GM18498 (cell line): ENCODE measurements around the gene CDK12.
"Not testable (repeated sequence)": the region's sequence is repeated elsewhere in the genome, so short reads cannot be mapped to it uniquely, and the experiment has no call there.

Source experiments
- ATAC-seq: cut with Tn5 transposase; IDR thresholded peaks from one replicate; pipeline ENCODE4 v1.9.1; 2021; ENCODE audit warnings: mild to moderate bottlenecking, moderate library complexity; ENCODE audit not compliant: unreplicated experiment

The CDK12 gene

GRCh38 chr17:39487946-39488345 is 26.7 kb downstream of the CDK12 start:
- no peak for ATAC-seq

DNA sequence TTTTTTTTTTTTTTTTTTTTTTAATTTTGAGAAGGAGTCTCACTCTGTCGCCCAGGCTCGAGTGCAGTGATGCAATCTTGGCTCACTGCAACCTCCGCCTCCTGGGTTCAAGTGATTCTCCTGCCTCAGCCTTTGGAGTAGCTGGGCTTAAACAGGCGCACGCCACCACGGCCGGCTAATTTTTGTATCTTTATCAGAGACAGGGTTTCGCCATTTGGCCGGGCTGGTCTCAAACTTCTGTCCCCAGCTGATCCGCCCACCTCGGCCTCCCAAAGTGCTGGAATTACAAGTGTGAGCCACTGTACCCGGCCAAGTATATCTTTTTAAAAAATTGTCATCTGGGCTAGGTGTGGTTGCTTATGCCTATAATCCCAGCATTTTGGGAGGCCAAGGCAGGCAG is 35.6 kb downstream of the CDK12 start:
- ATAC-seq = not testable (repeated sequence)

DNA sequence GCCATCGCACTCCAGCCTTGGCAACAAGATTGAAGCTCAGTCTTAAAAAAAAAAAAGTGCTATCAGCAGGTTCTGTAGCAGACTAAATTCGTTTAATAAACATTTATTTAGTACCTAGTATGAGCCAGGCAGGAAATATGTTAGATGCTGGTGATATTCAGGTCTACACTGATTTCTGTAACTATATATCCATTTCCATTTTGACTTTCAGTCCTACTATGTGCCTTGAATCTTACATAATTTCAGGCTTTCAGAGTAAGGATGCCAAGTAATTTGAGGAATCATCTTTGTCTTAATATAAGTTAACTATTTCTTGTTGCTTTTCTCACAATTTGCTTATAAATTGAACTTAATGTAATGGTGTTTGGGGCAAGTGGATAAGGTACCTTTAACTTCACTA is 46.2 kb downstream of the CDK12 start:
- ATAC-seq = no peak

DNA sequence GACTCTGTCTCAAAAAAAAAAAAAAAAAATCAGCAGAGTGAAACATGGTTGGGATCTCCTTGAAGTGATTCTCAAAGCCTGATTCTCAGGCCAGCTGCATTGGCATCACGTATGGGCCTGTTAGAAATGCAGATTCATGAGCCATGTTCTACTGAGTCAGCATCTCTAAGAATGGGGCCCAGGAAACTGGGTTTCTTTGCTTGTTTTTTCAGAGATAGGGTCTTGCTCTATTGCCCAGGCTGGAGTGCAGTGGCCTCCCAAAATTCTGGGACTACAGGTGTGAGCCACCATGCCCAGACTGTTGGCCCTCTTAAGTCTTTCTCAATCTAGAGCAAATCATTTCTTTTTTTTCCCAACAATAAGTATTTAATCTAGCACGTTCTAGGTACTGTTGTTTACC is 47.7 kb downstream of the CDK12 start:
- no peak for ATAC-seq

DNA sequence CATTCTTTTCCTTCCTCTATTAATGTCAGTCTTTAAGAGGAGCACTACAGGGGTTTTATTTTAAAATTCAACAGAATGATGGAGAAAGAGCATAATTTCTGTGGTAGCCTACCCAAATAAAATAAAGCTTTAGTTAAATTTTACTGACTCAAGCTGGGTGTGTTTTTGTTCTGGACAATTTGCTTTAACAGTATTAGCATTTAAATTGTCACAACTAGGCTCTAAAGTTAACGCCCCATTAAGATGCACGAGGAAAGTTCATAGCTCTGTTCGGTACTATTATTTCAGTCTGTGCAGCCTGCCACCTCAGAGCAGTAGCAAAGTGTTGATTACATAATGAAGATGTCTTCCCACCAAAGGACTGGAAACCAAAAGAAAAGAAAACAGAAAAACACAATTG is 52.0 kb downstream of the CDK12 start:
- ATAC-seq = no peak

DNA sequence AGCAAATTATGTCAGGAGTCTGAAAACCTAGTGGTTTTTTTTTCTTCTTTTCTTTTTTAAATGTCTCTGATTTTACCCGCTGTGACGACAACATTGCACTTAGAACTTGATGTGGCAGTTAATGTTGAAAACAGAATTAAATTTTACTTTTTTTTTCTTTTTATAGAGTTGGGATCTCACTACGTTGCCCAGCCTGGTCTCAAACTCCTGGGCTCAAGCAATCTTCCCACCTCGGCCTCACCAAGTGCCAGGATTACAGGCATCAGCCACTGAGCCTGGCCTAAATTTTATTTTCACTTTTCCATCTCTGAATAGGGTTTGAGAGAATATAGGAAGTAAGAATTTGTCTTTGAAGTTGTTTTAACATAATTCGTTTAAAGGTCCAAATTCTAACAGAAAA is 52.6 kb downstream of the CDK12 start:
- ATAC-seq = no peak

GRCh38 chr17:39517224-39517623 is 55.9 kb downstream of the CDK12 start:
- ATAC-seq = no peak

GRCh38 chr17:39525801-39526506 is 64.7 kb downstream of the CDK12 start:
- ATAC-seq = no peak

DNA sequence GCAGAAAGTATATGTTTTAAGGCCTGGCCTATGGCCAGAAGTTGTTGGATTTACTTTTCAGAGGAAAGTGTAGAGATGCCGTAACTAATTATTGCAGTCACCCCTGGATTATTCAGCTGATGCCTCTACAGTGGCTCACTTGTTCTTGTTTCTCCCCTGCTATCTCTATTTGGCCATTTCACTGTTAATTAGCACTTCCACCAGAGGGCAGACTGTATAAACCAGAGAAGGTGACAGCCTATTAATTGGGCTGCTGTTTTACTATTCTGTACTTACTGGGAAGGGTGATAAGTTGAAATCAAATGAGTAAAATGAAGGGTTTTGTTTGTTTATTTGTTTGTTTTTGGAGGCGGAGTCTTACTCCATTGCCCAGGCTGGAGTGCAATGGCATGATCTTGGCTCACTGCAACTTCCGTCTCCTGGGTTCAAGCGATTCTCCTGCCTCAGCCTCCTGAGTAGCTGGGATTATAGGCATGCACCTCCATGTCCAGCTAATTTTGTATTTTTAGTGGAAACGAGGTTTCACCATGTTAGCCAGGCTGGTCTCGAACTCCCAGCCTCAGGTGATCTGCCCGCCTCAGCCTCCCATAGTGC is 66.0 kb downstream of the CDK12 start:
- ATAC-seq = no peak

- no peak for ATAC-seq
Observed at GRCh38 chr17:39529455-39529854, 68.2 kb downstream of the CDK12 start.

DNA sequence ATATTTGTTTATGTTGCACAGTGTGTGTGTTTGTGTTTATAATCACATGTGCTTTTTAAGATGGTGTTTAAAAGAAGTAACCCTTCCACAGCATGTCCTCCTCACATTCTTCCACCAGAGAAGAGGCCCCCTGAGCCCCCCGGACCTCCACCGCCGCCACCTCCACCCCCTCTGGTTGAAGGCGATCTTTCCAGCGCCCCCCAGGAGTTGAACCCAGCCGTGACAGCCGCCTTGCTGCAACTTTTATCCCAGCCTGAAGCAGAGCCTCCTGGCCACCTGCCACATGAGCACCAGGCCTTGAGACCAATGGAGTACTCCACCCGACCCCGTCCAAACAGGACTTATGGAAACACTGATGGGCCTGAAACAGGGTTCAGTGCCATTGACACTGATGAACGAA is 69.2 kb downstream of the CDK12 start:
- ATAC-seq = no peak

DNA sequence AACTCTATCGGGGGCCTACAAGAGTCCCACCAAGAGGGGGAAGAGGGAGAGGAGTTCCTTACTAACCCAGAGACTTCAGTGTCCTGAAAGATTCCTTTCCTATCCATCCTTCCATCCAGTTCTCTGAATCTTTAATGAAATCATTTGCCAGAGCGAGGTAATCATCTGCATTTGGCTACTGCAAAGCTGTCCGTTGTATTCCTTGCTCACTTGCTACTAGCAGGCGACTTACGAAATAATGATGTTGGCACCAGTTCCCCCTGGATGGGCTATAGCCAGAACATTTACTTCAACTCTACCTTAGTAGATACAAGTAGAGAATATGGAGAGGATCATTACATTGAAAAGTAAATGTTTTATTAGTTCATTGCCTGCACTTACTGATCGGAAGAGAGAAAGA is 70.0 kb downstream of the CDK12 start:
- no peak for ATAC-seq

DNA sequence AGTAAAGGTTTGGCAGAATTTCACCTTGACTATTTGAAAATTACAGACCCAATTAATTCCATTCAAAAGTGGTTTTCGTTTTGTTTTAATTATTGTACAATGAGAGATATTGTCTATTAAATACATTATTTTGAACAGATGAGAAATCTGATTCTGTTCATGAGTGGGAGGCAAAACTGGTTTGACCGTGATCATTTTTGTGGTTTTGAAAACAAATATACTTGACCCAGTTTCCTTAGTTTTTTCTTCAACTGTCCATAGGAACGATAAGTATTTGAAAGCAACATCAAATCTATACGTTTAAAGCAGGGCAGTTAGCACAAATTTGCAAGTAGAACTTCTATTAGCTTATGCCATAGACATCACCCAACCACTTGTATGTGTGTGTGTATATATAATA is 72.6 kb downstream of the CDK12 start:
- no peak for ATAC-seq

DNA sequence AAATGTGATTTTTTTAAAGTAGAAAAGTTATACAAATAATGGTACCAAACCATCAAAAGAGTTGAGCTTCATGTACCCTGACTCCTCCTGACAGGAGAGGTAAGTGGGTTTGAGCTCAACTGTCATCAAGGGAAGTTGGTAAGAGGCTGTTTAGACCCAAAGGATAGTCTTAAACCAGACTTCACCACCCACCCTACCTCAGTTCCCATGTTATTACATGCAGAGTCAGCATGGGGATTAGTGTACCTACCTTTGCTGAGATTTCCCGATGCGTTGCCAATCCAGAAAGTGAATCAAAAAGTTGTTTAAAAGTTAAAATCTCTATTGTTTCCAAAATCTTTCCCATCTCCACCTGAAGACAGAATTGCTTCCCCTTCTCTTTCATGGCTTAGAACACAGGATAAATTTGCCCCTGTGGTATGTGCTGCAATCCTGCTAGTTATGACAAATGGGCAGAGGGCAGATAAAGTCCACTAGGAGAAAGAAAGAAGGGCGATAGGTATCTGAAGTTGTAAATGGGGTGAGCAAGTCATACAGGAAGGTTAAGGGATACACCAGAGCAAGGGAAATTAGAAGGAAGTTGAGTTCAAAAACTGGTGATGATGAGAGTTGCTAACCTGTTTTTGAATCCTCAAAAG is 73.6 kb downstream of the CDK12 start:
- no peak for ATAC-seq

DNA sequence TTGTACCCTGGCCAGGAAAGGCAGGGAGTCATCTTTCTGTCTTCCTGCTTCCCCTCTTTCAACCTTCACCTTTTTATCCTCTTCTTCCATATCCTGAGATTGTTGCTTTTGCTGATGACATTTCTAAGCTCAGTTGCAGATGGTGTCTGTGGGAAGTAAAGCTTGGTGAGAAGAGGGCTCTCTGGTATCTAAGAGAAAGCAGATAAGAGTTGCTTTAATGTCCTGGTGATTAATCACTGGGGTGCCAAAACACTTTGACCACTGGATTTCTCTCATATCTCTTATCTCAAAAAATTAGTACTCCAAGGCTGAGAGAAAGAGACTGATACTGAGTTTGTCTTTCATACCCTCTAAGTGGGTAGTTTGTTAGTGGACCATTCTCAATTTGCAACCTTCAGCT is 75.2 kb downstream of the CDK12 start:
- no peak for ATAC-seq

DNA sequence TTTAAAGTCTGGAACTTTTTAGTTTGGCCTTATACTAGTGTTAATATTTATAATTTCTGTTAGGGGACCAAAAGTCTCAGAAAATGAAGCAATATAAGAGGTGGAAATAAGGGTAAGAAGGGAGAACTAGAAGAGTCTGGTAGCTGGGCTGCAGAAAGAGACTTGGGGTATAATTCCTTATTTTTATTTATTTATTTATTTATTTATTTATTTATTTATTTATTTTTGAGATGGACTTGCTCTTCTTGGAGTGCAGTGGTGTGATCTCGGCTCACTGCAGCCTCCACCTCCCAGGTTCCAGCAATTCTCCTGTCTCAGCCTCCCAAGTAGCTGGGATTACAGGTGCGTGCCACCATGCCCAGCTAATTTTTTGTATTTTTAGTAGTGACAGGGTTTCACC is 76.1 kb downstream of the CDK12 start:
- not testable (repeated sequence) for ATAC-seq

- ATAC-seq = no peak
Observed at GRCh38 chr17:39538866-39539265, 77.6 kb downstream of the CDK12 start.

DNA sequence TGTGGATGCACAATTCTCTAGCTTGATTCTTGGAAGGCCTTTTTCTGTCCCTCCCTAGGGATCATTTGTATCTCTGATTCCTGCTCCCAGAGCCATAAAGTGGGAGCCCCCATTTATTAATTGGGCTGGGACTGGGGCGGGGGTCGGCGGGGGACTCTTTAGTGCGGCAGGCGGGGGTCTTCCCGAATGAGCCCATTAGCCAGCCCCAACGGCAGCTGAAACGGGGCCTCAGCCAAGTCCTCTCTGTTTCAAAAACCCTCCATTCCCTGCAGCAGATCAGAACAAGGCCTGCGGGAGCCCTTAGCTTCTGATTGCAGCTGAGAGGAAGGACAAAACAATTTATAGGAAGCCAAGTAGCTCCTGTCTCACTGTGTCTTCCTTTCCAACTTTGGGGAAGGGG is 79.3 kb downstream of the CDK12 start:
- ATAC-seq = no peak

DNA sequence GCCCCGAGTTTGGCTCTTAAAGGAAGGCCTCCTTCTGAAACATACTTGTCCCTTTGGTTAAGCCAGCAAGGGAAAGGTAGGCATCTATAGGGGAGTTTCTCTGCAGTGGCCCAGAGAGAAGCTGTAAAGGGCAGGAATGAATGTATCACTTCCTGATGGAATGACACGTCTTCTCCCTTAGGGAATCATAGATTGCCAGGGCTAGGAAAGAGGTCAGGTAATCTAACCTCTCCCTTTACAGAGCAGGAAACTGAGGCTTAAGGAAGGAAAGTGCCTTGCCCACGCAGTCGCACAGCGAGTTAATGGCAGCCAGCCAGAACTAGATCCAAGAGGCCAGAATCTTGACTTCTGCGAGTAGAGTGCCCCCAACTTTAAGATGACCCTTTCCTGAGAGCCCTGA is 80.4 kb downstream of the CDK12 start:
- no peak for ATAC-seq

GRCh38 chr17:39543176-39543575 is 81.9 kb downstream of the CDK12 start:
- no peak for ATAC-seq

- ATAC-seq = no peak
Observed at GRCh38 chr17:39543664-39544063, 82.4 kb downstream of the CDK12 start.

DNA sequence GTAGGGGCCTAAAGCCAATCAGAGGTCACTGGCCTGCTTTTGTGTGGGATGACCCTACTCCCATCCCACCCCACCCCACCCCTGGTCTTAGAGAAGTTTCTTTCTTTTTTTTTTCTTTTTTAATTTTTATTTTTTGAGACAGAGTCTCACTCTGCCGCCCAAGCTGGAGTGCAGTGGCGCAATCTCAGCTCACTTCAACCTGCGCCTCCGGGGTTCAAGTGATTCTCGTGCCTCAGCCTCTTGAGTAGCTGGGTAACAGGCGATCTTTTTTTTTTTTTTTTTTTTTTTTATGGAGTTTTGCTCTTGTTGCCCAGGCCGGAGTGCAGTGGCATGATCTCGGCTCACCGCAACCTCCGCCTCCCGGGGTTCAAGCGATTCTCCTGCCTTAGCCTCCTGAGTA is 83.1 kb downstream of the CDK12 start:
- not testable (repeated sequence) for ATAC-seq
